ENCODE data around the gene TEX11.

The TEX11 gene

DNA sequence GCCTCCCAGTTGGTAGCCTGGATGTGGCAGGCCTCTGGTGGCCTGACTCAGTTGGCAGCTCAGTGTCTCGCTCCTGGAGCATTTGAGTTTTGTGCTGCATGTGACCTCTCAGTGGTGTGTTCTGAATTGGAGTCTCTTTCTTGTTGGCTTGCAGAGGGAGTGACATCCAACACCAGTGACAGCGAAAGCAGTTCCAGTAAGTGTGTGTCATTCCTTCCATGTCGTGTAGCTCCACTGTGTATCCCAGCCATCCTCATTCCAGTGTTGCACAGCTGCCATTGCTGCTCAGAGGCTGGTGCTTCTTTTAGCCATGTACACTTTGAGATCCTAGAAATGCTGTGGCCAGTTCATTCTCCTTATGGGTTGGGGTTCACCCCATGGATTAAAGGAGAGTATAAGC lies 411.5 kb downstream of the TEX11 start:
- H3K27ac ChIP-seq, result no peak overlapping the region
- CTCF ChIA-PET, result no interaction called here
- POLR2A ChIA-PET (ENCODE audit: low non-redundant PET), result no interaction called here
- TF ChIP-seq, protein P1, sequence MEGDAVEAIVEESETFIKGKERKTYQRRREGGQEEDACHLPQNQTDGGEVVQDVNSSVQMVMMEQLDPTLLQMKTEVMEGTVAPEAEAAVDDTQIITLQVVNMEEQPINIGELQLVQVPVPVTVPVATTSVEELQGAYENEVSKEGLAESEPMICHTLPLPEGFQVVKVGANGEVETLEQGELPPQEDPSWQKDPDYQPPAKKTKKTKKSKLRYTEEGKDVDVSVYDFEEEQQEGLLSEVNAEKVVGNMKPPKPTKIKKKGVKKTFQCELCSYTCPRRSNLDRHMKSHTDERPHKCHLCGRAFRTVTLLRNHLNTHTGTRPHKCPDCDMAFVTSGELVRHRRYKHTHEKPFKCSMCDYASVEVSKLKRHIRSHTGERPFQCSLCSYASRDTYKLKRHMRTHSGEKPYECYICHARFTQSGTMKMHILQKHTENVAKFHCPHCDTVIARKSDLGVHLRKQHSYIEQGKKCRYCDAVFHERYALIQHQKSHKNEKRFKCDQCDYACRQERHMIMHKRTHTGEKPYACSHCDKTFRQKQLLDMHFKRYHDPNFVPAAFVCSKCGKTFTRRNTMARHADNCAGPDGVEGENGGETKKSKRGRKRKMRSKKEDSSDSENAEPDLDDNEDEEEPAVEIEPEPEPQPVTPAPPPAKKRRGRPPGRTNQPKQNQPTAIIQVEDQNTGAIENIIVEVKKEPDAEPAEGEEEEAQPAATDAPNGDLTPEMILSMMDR (conservative IDR thresholded peaks at IDR 0.05; ENCODE audit: low read depth), result no peak
- DNase-seq (ENCODE audit: low spot score), result no peak

DNA sequence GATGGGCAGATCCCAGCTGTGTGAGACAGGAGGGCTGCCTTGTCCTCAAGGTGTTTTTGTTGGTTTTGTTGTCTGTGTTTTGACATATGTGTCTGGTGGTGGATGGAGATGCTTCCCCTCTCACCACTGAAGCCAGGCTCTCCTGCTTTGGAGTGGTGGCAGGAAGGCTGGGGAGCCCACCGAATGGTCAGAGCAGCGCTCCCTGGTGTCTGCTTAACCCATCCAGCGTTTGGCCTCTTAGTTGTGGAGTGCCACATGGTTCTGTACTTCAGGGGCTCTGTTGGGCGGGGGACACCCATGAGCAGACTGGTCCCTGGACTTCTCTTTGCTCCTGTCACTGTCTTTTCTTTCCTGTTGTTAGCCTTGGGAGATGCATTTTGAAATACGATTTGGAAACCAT lies 412.0 kb downstream of the TEX11 start:
- TF ChIP-seq, protein P1 (conservative IDR thresholded peaks at IDR 0.05; ENCODE audit: low read depth), result no peak
- POLR2A ChIA-PET (ENCODE audit: low non-redundant PET), result no interaction called here
- no peak overlapping the region for H3K27ac ChIP-seq
- no peak for DNase-seq (ENCODE audit: low spot score)
- CTCF ChIA-PET, result no interaction called here

DNA sequence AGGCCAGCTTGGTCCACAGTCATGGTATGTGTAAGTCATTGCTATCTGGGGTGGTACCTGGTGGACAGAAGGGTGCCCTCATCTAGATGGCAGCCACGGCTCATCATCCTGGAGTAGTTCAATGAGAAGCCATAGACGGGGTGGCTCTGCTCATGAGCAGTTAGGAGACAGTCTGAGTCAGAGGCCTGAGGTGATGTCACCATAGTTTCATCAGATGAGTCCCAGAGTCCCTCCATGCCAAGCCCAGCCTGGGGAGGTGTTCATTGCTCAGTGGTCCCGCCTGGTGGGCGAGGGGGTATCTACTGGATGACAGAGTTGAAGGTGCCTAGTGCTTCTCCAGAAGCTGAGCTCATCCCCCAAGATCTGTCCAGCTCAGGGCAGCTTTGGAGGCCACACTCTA lies 414.1 kb downstream of the TEX11 start:
- CTCF ChIA-PET, result no interaction called here
- POLR2A ChIA-PET (ENCODE audit: low non-redundant PET), result no interaction called here
- no peak overlapping the region for H3K27ac ChIP-seq
- TF ChIP-seq, protein P1 (conservative IDR thresholded peaks at IDR 0.05; ENCODE audit: low read depth), result no peak
- no peak for DNase-seq (ENCODE audit: low spot score)

DNA sequence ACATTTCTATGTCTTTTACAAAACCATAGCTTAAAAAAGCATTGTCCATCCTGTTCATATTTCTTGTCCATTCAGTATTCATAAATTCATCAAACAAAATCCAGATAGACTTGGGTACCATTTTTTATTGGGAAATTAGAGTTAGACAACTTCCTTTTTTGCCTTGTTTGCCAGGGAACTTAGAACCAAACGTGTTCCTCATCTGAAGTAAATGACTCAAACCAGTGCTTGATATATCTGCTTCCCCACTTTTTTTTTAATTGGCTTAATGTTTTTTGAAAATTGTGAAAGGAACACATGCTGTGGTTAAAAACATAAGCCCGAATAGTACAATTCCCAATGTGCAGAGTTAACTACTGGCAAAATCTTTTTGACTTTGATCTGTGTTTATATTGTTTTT lies 419.7 kb downstream of the TEX11 start:
- CTCF ChIA-PET, result no interaction called here
- DNase-seq (ENCODE audit: low spot score), result no peak
- TF ChIP-seq, protein P1 (conservative IDR thresholded peaks at IDR 0.05; ENCODE audit: low read depth), result no peak
- H3K27ac ChIP-seq, result no peak overlapping the region
- POLR2A ChIA-PET (ENCODE audit: low non-redundant PET), result no interaction called here

DNA sequence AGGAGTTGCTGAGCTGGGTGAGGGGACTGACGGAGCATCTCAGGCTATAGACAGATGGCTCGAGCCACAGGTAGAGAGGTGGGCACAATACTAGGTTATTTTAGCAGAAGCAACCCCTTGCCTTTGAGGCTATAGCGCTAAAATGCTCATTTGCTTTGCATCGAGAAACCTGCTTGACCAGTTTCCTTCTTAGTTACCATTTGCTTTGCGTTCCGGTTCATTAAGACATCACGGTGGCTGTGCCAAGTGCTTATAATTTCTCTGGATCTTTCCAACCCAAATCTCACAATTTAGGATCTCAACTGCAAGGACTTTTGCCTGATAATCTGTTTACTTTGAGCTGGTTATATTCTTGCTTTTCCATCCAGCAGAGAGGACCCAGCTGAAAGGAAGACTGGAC lies 423.0 kb downstream of the TEX11 start:
- no peak overlapping the region for H3K27ac ChIP-seq
- DNase-seq (ENCODE audit: low spot score), result no peak
- TF ChIP-seq, protein P1 (conservative IDR thresholded peaks at IDR 0.05; ENCODE audit: low read depth), result no peak
- ChIA-PET CTCF (no interaction called here), POLR2A (ENCODE audit: low non-redundant PET) (no interaction called here)

DNA sequence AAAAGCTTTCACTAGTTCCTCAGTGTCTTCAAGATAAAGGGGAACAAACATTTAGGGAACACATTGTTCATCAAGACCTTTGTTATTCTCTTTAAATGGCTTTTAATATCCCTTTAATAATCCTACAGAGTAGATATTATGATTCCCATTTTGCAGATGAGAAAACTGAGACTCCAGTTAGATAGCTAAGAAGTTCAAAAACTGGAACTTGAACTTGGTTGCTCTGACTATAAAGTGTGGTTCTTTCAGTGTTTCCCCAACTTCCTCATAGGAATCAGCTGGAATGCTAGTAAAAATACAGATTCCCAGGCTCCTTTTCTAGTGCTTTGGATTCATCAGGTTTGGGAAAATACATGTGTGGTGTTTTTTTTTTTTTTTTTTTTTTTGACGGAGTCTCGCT lies 426.2 kb downstream of the TEX11 start:
- H3K27ac ChIP-seq, result no peak overlapping the region
- ChIA-PET POLR2A (ENCODE audit: low non-redundant PET) (no interaction called here), CTCF (no interaction called here)
- DNase-seq (ENCODE audit: low spot score), result no peak
- TF ChIP-seq, protein P1 (conservative IDR thresholded peaks at IDR 0.05; ENCODE audit: low read depth), result no peak

Data from RWPE1 (cell line).